Central memory CD4-positive, alpha-beta T cell (primary cell): ENCODE data around the gene EMP2.

Experiments
- DNase-seq: peaks from one replicate; pipeline ENCODE4 v3.0.0; 2022

EMP2 gene

DNA sequence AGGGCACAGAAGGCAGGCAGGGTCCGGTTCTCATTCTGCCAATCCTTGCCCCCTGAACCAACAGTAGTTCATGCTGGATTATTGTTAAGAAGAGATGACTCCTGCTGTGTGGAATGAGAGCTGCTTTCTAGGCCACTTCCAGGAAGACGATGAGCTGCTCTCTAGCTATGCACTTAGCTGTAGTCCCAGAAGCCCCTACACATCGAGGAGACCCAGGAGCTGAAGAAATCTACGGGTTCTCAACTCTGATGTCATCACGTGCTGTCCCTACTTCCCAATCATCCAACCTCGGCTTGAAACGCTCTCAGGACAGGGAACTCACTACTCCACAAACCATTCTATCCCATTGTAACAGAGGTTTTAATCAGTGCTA is 29.0 kb upstream of the EMP2 start:
- no peak for DNase-seq

DNA sequence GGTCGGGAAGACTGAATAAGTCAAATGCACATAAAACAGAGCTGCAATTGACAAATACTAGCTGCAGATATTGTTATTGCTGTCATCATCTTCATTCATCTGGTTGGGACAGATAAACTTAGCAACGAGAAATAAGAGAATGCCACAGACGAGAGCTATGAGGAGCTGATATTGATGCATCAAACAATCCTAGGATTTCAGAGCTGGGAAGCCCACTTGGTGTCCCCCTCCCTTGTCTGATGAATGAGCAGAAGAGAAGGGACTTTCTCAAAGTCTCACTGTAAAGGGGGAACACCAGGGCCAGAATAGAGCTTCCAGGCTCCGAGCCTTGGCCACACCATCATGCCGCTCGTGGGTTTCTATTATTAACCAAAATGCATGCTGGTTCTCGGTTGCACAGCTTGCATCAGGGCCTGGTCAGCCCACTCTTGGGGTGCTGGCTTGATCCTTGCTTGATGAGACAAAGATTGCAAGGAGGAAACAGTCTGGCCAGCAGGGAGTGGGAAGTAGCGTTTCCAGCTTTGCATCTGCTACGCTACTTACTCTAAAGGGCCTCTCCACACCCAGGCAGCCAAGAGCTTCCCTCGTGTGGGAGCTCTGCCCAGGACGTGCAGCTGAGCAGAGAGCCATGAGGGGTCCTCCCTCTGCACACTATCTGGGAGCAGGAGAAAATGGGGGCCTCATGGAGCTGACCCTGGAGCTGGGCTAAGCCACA is 28.4 kb upstream of the EMP2 start:
- no peak for DNase-seq

DNA sequence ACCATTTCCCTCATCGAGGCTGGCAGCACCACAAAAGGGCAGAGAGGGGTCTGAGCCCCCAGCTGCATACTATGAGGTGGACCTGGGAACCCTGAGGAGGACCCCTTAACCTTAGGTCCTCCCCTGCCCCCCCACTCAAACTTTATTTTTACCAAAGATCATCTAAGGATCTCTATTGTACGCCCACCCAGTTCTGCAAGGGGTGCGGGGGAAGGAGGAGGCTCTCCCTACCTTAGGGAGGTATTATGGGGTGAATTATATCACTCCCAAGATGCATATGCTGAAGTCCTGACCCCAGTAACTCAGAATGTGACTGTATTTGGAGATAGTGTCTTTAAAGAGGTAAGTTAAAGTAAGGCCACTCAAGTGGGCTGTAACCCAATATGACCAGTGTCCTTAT is 26.8 kb upstream of the EMP2 start:
- DNase-seq: no peak

DNA sequence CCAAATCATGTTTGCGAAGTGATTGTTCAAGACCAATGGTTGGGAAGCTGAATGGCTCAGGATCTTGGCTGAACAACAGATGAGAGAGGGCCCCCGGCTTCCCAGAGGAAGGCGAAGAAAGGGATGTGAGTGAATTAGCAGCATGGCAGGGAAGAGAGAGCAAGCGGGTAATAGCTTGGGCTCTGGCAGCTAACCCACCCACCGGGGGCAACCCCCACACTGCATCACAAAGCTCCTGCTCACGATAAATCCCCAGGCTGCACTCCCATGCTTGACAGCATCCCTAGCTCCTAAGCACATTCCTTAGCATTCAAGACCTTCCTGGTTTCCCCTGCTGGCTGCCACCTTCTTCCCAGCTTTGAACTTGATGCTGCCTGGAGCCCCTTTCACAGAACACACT is 26.2 kb upstream of the EMP2 start:
- no peak for DNase-seq

DNA sequence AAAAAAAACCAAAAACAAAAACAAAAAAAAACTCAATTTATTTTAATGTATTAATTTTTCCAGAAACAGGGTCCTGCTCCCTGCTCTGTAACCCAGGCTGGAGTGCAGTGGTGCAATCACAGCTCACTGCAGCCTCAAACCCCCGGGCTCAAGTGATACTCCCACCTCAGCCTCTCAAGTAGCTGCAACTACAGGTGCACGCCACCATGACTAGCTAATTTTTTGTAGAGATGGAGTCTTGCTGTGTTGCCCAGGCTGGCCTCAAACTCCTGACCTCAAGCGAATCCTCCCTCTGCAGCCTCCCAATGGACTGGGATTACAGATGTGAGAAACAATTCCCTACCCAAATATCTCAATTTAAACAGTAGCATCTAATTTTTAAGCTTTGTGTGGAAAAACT is 25.2 kb upstream of the EMP2 start:
- no peak for DNase-seq

DNA sequence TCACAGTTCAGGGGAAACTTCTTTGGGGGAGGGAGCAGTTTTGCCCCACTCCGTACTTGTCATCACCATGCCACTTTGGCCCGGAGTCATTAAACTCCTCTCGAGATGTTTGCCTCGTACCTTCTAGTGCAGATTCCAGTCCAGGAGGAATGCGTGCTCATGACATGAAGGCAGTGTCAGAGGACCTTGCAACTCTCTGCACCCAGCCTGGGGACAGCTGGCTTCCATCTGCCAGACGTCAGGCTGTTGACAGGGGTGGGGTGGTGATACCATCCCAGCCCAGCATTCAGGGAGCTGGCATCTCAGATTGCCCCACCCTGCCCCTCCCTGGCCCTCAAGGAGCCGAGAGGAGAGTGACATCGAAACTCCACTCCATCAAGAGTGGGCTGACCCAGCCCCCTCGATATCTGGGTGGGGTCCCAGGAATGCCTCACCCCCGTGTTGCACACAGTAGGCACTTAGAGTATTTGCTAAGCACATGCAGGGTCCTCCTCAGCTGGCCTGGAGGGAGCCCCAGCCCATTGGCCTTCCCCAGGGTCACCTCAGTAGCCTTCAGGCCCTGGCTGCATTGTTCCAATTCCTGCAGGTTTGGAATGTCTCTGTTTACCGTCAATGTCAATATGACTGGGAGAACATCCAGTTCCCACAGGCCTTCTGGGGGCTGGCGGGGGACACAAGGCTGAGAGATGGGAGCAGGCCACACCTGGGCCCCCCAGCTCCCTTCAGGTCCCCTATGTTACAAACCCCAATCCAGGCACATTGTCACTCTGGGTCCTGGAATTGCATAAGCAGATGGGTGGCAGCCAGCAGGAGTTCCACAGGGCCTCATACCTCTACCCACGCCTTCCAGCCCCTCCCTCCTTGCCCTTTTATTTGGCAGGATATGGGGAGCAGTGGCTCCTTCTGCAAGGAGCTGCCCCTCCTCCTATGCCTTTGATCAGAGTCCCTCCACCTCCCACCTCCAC is 21.3 kb upstream of the EMP2 start:
- no peak for DNase-seq

DNA sequence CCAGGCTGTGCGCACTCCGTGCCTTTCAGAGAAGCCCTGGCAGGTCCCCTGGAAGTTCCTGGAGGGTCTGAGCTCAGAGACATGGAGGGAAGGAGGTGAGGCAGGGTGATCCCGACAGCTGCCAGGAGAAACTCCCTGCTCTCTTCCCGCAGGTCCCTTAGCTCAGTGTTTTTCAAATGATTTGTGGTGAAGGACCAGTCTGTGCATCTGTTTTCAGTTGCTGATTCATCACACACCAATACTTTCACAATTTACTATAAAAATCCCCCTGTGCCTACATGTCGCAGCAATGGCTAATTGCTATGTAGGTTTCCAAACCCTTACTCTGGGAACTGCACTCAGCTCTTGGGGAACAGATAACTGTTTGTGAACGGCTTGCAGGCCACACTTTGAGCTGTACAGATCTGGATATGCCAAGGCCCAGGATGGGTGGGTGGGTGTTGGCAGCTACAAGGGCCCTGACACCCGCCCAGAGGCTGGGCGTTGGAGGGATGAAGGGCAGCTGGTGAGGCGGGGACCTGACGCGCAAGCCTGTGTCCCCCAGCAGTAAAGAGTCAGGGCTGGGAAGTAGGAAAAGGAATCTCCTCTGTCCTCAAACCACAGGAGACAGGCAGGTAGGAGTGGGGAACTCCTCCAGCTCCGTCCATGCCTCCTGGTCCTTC is 20.5 kb upstream of the EMP2 start:
- DNase-seq: no peak

DNA sequence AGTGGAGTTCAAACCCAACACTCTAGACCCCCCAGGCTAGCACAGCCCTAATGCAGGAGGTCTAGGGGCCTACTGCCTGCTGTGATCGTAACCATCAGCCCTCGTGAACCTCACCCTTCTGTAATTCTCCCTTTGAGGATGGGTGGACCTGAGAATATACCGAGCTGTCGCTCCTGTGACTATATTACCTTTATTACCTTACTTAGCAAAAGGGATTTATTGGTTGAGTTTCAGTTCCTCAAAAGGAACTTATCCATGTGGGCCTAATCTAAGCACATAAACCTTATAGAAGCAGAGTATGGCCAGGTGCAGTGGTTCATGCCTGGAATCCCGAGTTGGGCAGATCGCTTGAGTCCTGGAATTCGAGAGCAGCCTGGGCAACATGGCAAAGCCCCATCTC is 19.2 kb upstream of the EMP2 start:
- no peak for DNase-seq

DNA sequence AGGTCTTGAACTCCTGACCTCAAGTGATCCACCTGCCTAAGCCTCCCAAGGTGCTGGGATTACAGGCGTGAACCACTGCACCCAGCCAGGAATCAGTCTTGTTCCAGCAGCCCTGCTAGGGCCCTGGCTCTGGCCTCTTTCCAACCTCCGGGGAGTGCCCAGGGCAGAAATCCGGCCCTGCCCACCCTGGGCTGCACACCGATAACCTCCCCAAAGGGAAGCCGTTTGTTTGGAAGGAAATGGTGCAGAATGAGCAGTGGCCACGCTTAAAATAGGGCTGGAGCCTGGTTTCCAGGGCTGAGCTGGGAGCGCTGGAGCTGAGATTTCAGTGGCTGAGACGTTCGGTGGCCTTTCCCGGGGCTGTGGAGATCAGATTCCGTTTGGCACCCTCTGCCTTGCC is 17.8 kb upstream of the EMP2 start:
- no peak for DNase-seq

DNA sequence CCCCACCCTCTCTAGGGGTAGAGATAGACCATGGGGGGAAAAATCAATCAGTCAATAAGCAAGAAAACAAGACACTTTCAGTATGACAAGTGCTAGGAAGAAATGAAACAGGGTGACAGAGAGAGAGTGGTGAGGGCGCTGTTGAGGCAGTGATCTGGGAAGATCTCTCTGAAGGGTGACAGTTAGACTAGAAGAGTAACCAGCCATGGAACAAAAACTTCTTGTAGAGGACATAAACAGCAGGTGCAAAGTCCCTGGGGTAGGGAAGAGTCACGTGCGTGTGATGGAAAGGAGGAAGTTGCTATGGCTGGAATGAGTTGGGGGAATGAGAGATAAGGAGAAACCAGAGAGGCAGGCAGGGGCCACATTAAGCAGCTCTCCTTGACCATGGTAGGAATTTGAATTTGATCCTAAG is 16.8 kb upstream of the EMP2 start:
- no peak for DNase-seq

DNA sequence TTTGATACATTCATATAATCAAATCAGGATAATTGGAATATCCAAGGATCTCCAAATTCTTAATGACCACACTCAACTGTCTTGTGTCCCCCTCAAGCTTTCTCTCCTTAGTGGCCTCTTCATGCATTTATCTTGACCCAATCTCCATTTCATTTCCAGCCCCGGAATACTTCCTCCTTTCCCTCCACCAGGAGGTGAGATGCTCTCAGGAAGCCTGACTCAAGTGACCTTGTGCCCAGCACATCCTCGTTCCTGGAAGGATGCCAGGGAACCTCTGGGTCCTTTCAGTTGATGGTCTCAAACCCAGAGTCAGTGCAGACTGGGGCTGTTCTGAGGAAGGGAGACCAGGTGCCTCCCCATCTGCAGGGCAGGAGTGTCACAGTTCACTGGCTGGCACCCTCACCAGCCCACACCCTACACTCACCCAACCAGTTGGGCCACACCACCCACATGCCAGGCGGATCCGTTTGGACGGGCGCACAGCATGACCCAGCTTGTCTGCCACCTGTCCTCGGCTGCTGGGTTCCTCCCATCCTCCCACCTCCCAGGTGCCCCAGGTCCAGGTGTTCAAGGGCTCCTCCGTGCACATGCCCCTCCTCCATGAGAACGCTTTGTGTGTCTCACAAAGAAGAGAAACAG is 14.0 kb upstream of the EMP2 start:
- no peak for DNase-seq

DNA sequence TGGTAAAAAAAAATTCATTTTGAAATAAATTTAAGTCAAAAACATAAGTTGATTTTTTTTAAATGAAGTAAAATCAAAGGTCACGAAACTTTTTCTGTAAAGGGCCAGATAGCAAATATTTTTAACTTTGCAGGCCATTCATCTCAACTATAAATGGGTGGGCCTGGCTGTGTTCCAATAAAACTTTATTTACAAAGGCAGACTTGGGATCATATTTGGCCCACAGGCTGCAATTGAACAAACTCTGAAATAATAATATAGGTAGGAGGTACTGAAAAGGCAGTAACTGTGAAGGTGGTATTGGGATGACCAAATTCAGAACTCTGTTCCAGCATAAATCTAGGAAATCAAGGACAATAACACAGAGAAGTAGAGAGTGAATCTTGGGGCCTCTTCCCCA is 12.2 kb upstream of the EMP2 start:
- no peak for DNase-seq

DNA sequence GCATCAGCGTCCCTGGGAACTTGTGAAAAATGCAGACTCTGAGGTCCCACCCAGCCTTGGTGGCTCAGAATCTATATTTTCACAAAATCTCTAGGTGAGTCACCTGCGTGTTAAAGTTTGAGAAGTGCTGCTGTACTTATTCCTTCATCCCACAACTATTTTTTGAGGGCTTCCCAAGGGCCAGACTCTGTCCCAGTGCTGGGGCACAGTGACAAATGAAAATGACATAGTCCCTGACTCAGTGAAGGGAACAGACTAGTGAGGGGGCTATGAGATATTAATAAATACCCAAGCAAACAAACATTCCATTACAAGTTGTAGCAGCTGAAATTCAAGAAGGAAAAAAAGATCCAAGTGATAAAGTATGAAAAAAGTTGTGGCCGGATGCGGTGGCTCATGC is 9.9 kb upstream of the EMP2 start:
- no peak for DNase-seq

DNA sequence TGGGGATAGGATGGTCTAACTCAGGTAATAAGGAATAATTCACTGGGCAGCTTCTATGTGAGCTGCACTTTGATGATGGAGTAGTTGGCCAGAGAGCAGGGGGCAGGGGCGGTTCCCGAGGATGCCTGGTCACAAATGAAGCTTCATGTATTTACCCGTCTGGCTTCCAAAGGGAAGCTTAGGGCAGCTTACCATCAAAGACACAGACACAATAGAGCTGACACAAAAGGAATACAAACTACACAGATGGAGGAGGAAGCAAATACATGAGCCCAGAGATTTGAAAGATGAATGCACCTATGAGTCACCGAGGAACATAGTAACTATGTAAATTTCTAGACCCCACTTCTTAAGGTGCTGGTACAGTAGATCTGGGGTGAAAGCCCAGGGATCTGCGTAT is 8.7 kb upstream of the EMP2 start:
- DNase-seq: no peak

DNA sequence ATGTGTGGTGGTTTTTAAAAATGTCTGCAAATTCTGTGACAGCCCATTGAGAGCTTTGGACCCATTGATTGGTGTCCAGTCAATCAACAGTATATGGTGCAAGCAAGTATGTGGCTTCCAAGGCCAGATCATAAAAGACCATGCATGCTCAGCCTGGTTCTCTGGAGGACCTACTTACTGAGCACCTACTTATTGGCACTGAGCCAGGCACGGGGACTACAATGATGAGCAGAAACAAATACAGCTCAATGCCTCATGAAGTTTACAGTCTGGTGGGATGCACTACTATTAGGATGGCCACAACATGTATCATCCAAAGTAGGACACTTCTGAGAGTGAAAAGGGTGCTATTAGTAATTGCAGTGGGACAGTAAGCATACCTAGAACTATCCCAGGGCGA is 7.2 kb upstream of the EMP2 start:
- no peak for DNase-seq

DNA sequence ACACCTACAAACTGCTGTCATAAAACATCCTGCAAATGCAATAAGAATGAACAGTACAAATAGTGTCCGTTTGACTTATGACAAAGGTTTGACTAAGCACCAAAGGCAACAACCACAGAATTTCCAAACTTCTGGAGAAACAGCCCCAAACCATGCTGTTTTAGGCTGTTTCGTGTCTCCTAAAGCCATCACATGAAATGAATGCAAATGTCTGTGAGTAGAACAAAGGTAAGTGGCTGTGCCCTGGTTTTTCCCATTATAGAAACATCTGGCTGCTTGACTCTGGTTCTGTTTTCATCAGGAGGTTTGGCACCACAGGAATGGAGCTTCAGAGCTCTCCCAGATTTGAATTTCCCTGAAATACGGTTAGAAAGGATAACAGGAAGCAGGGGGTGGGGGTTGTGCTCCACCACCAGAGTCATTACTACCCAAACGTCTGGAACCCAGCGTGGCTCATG is 4.6 kb upstream of the EMP2 start:
- no peak for DNase-seq

DNA sequence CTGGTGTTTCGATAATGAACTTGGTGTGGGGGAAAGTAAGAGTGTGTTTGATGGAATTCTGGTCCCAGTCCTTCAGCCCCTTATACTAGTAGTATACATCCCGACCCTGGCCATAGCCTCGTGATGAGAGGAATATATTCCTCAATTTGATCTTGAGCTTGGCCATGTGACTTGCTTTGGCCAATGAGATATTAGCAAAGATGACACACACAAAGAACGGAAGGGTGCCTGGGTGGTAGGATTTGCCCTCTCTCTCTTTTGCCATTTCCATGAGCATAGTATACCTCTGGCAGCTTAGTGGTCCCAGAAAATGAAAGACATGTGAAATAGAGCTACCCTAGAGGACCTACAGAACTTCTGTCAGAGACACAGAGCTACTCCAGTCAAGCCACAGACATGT is 2.9 kb upstream of the EMP2 start:
- no peak for DNase-seq

DNA sequence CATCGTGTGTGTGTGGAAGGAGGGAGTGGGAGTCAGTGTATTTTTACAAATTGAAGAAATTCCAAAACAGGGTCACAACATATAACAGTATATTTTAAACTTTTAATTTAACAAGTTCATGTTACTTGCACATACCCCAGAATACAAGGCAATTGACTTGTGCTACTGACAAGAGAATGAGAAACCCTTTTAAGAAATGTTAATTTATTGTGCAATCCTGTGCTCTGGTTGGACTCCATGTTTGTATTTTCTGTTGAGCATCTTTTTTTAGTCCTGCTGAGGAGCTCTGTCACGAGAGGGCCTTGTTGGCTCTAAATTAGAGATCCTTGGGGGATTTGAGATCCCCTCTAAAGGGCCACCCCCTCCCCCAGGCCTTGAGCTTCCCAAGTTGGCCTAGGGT is 1.1 kb upstream of the EMP2 start:
- no peak for DNase-seq

DNA sequence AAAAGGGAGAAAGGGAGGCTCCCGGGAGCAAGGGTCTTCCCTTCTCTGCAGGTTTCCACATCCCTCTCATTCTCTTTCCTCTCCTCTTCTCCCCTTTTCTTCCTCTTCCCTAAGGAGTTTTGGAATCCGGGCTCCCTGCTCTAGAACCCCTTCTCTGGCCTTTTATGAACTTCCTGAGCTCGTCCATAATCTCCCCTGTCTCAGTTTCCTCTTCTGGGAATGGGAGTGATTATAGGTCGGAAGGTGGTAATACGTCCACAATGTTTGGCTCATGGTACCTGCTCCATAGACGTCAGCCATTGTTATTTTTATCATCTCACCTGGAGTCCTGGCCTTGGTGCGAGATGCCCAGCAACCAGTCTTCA is 467 bp upstream of the EMP2 start:
- no peak for DNase-seq

DNA sequence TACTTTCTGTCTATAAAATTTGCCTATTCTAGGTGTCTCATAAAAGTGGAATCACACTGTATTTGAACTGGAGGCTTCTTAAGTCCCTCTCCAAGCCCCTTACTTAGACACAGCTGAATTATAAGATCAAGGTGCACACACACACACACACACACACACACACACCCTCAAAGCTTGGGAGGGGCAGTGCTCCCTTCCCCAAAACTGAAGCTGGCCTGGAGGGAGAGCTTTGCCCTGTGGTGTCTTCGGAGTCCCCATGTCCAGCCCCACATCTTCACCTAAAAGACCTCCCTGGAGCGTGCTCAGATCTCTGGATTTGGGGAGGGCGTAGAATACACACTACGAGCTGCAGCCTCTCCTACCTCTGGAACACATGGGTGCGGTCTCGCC is 828 bp downstream of the EMP2 start:
- no peak for DNase-seq

DNA sequence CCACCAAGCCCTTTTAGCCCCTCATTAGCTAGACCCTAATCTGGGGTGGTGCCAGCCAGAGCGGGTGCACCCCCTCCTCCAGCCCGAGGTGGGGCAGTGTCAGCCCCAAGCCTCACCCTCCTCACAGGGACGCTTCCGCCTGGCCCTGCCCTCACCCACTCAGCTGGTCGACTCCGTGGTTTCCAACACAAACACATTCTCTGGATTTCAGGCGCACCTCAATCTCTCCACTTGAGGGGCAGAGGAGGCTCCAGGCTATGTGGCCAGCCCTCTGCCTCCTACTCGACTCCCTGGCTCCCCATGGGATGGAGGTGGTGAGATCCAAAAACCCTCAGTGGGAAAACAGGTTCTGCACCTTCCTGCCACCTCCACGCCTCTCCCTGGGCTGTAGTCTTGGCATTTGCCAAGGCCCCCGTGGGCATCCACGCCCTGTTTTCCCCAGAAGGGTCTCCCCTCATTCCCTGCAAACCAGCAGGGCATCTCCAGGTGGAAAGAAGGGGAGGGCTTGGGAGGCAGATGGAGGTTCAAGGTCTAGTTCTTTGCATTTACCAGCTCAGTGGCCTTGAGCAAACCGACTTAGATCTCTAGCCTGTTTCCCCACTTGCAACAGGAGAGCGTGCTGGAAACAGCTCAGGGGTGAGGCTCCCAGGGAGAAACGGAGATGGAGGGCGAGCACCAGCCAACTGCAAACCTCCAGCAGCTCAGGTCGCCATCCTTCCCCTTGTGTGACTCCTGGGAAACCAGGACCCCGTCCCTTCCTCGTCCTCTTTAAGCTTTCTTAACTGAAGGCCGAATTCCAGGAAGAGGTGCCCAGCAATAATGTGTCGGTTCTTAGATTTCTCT is 1.7 kb downstream of the EMP2 start:
- no peak for DNase-seq
